Suprapubic skin (tissue), 4 donors: ENCODE measurements around the gene ATXN7L1.

Experiments used
- CTCF ChIP-seq, 2 donors: fragments of 200-600 bp in 1 of 2; fragments of 450-650 bp in 1 of 2; sonication (generic) in 1 of 2; IDR thresholded peaks; one replicate each; pipeline ENCODE4 v1.5.1; 2016 to 2019; ENCODE audit warnings: antibody characterized with exemption in 2 of 2, mild to moderate bottlenecking in 1 of 2, moderate library complexity in 1 of 2
- EP300 ChIP-seq: sonication (generic); formaldehyde crosslinking; IDR thresholded peaks from one replicate; pipeline ENCODE4 v1.6.1; 2017; ENCODE audit warnings: antibody characterized with exemption
- POLR2A ChIP-seq, 2 donors: fragments of 450-650 bp; IDR thresholded peaks; one replicate each; pipeline ENCODE4 v1.6.1; 2017; ENCODE audit warnings: antibody characterized with exemption in 2 of 2, mild to moderate bottlenecking in 2 of 2, moderate library complexity in 2 of 2
- POLR2AphosphoS5 ChIP-seq, 3 donors: sonication (generic); formaldehyde crosslinking; IDR thresholded peaks; one replicate each; pipeline ENCODE4 v1.6.1; 2017; ENCODE audit warnings: antibody characterized with exemption in 3 of 3

- TF ChIP-seq CTCF (IDR thresholded peaks at IDR 0.05) (no peak), EP300 (no peak), POLR2AphosphoS5 (IDR thresholded peaks at IDR 0.05) (no peak), POLR2A (IDR thresholded peaks at IDR 0.05) (no peak)
Measured at GRCh38 chr7:105866102-105866801, 10.1 kb downstream of the ATXN7L1 start.
